ENCODE results near the gene FAM114A1. TPM values are rescaled to one million over a fixed set of nuclear protein-coding genes. Genes with fewer than 3 reads are reported as not detected.

Gene FAM114A1
- 10 to 100 TPM; 19.3 to 39.3 TPM for total RNA-seq
- 17.2 TPM for polyA plus RNA-seq (2013, experiment 1 of 2)
- polyA plus RNA-seq (2013, experiment 2 of 2) = 17.8 TPM
- long read RNA-seq, experiment 1, partial matches to known transcripts = 6 of 12 reads
- long read RNA-seq, experiment 1, other reads (novel, unspliced or antisense) = 6 of 12 reads
- long read RNA-seq, experiment 2, full-length matches to known transcripts = 7 of 43 reads
- long read RNA-seq, experiment 2, partial matches to known transcripts = 11 of 43 reads
- long read RNA-seq, experiment 2, other reads (novel, unspliced or antisense) = 25 of 43 reads
- long read RNA-seq, experiment 3, full-length matches to known transcripts = 8 of 49 reads
- long read RNA-seq, experiment 3, partial matches to known transcripts = 16 of 49 reads
- long read RNA-seq, experiment 3, other reads (novel, unspliced or antisense) = 25 of 49 reads
- long read RNA-seq, experiment 4, partial matches to known transcripts = 5 of 9 reads
- long read RNA-seq, experiment 4, other reads (novel, unspliced or antisense) = 3 of 9 reads

DNA sequence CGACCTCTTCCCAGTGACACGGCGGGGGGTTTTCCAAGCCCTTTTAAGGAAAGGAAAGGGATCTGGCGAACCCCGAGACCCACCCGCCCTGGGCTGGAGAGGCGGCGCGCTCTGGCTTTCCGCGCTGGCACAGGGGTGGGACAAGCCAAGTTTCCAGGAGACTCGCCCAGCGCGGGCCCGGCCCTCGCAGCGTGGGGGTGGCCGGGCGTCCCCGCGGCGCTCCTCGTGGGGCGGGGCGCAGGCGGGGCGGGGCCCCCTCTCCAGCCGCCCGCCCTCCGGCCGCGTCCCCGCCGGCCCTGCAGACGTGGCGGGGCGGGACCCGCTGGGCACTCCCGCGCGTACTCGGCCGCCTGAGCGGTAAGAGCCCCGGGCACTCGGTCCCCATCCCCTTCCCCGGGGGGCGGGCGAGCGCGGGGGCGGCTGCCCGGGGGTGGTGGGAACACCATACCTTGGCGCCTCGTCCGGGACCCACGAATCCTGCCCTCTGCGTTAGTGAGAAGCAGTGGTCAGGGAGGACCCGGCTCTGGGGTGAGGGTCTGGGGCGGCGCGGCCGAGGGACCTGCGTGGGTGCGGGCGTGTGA, at the start of gene FAM114A1:
TSS of gene FAM114A1 (plus strand) at position 329 of the 581 bp plus-strand sequence. CDS start 10,273 bp downstream, outside the sequence.
- Histone ChIP-seq H3K36me3 (ENCODE audit: control insufficient read depth, insufficient read depth, low read length) (peaks cover 12% of the 10 kb centered on the region), H3K9me3 (ENCODE audit: control insufficient read depth, low read length) (no peaks in the 10 kb centered on the region), H3K27me3 (ENCODE audit: control insufficient read depth, insufficient read depth, low read length, poor library complexity, severe bottlenecking) (no peaks in the 10 kb centered on the region), H3K27ac (ENCODE audit: low read depth, low read length) (no peak within 1 kb of the TSS), H3K4me1 (ENCODE audit: control insufficient read depth, insufficient read depth, low read length) (no peaks in the 10 kb centered on the region), H3K9ac (ENCODE audit: extremely low read depth, low read length, poor library complexity, severe bottlenecking) (peak within 1 kb of the TSS; percentile 88), H3K4me3 (ENCODE audit: low read length) (peak within 1 kb of the TSS; percentile 84)
- TF ChIP-seq CTCF (conservative IDR thresholded peaks at IDR 0.05) = no peak
- Mint-ChIP-seq H3K36me3 (ENCODE audit: low read depth) (no peaks in the 10 kb centered on the region), H3K9me3 (no peaks in the 10 kb centered on the region), H3K4me1 (peaks cover 8% of the 10 kb centered on the region), H3K4me3 (peak within 1 kb of the TSS; percentile 71), H3K27ac (no peak within 1 kb of the TSS), H3K27me3 (ENCODE audit: insufficient read depth) (peaks cover 6% of the 10 kb centered on the region)
- 0 to 1% methylated on average over 12 to 64 of the region's 66 CpGs for WGBS, 2 experiments (ENCODE audit: insufficient coverage in 1 of 2, insufficient read length in 1 of 2)
- DNase-seq = peak; percentile 88

GRCh38 chr4:38818441-38818976, 49.1 kb upstream of the FAM114A1 start:
- Mint-ChIP-seq H3K9me3 (peaks cover 9% of the 10 kb centered on the region), H3K4me1 (no peaks in the 10 kb centered on the region), H3K27me3 (ENCODE audit: insufficient read depth) (peaks cover 4% of the 10 kb centered on the region), H3K4me3 (no peak overlapping the region), H3K36me3 (ENCODE audit: low read depth) (no peaks in the 10 kb centered on the region), H3K27ac (no peak overlapping the region)
- DNase-seq = no peak
- WGBS, 2 experiments (ENCODE audit: insufficient coverage in 1 of 2, insufficient read length in 1 of 2) = 77 to 87% methylated on average over 2 to 5 of the region's 5 CpGs
- H3K9me3 ChIP-seq (ENCODE audit: control insufficient read depth, low read length) = peaks cover 6% of the 10 kb centered on the region
- no peak overlapping the region for H3K27ac ChIP-seq (ENCODE audit: low read depth, low read length)
- no peaks in the 10 kb centered on the region for H3K36me3 ChIP-seq (ENCODE audit: control insufficient read depth, insufficient read depth, low read length)
- no peaks in the 10 kb centered on the region for H3K4me1 ChIP-seq (ENCODE audit: control insufficient read depth, insufficient read depth, low read length)
- TF ChIP-seq CTCF (conservative IDR thresholded peaks at IDR 0.05) = no peak
- H3K4me3 ChIP-seq (ENCODE audit: low read length) = no peak overlapping the region
- no peak overlapping the region for H3K9ac ChIP-seq (ENCODE audit: extremely low read depth, low read length, poor library complexity, severe bottlenecking)
- H3K27me3 ChIP-seq (ENCODE audit: control insufficient read depth, insufficient read depth, low read length, poor library complexity, severe bottlenecking) = no peaks in the 10 kb centered on the region

DNA sequence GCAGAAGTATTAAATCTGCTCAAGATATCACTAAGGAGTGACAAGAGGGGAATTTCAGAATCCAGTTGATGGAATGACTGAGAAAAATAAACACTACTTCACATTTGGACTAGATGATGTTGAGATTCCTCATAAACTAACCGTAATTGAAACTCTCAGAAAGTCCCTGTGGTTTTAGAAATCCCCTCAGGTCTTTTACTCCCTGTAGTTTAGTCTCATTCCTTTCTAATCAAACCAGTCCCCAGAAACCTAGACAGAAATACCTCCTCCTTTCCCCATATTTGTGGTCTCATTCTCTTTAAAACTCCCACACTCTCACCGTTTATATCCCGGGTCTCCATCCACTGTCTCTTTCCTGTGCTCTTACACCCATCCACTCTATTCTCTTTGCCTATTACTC, 48.0 kb upstream of the FAM114A1 start:
- no peak overlapping the region for H3K27ac Mint-ChIP-seq
- Histone ChIP-seq H3K27ac (ENCODE audit: low read depth, low read length) (no peak overlapping the region), H3K9ac (ENCODE audit: extremely low read depth, low read length, poor library complexity, severe bottlenecking) (no peak overlapping the region), H3K4me1 (ENCODE audit: control insufficient read depth, insufficient read depth, low read length) (no peaks in the 10 kb centered on the region), H3K27me3 (ENCODE audit: control insufficient read depth, insufficient read depth, low read length, poor library complexity, severe bottlenecking) (no peaks in the 10 kb centered on the region), H3K9me3 (ENCODE audit: control insufficient read depth, low read length) (peaks cover 6% of the 10 kb centered on the region), H3K4me3 (ENCODE audit: low read length) (no peak overlapping the region), H3K36me3 (ENCODE audit: control insufficient read depth, insufficient read depth, low read length) (no peaks in the 10 kb centered on the region)
- WGBS, 2 experiments (ENCODE audit: insufficient coverage in 1 of 2, insufficient read length in 1 of 2) = 91 to 93% methylated on average over 3 of the region's 3 CpGs
- H3K4me3 Mint-ChIP-seq = no peak overlapping the region
- peaks cover 13% of the 10 kb centered on the region for H3K9me3 Mint-ChIP-seq
- H3K4me1 Mint-ChIP-seq = no peaks in the 10 kb centered on the region
- no peak for TF ChIP-seq CTCF (conservative IDR thresholded peaks at IDR 0.05)
- peaks cover 6% of the 10 kb centered on the region for H3K27me3 Mint-ChIP-seq (ENCODE audit: insufficient read depth)
- no peaks in the 10 kb centered on the region for H3K36me3 Mint-ChIP-seq (ENCODE audit: low read depth)
- no peak for DNase-seq

Data from endodermal cell (in vitro differentiated cells).